Kidney epithelial cell (primary cell): ENCODE measurements around the gene GIN1. TPM values are rescaled to one million over a fixed set of nuclear protein-coding genes. Genes with fewer than 3 reads are reported as not detected.

ENCODE experiments used
- DNase-seq: peaks from one replicate; pipeline ENCODE4 v3.0.0-alpha.2; 2010; ENCODE audit warnings: low read depth
- H3K27me3 ChIP-seq: 2 replicates; pipeline ENCODE4 v1.6.0; 2011; ENCODE audit warnings: low read length; ENCODE audit not compliant: control insufficient read depth, insufficient read depth
- H3K36me3 ChIP-seq: 2 replicates; pipeline ENCODE4 v1.5.1; 2011; ENCODE audit warnings: low read length; ENCODE audit not compliant: control insufficient read depth, insufficient read depth
- H3K4me3 ChIP-seq: 2 replicates; pipeline ENCODE4 v1.5.1; 2011; ENCODE audit warnings: low read depth, mild to moderate bottlenecking, control low read depth, low read length
- CTCF ChIP-seq: IDR thresholded peaks from 2 replicates; pipeline ENCODE4 v1.5.1; 2011; ENCODE audit warnings: mild to moderate bottlenecking, moderate library complexity, low read length, control low read depth, inconsistent platforms; ENCODE audit not compliant: insufficient read depth, poor library complexity, severe bottlenecking
- total RNA-seq: library from RNA; depleted of rRNA; stranded (reverse); fragments of >200 nt; gene quantifications from 2 replicates; pipeline ENCODE4 v1.2.3, GENCODE V29; 2015

The GIN1 gene
- total RNA-seq, 1 donor from 2014 or later, result 4.2 TPM

DNA sequence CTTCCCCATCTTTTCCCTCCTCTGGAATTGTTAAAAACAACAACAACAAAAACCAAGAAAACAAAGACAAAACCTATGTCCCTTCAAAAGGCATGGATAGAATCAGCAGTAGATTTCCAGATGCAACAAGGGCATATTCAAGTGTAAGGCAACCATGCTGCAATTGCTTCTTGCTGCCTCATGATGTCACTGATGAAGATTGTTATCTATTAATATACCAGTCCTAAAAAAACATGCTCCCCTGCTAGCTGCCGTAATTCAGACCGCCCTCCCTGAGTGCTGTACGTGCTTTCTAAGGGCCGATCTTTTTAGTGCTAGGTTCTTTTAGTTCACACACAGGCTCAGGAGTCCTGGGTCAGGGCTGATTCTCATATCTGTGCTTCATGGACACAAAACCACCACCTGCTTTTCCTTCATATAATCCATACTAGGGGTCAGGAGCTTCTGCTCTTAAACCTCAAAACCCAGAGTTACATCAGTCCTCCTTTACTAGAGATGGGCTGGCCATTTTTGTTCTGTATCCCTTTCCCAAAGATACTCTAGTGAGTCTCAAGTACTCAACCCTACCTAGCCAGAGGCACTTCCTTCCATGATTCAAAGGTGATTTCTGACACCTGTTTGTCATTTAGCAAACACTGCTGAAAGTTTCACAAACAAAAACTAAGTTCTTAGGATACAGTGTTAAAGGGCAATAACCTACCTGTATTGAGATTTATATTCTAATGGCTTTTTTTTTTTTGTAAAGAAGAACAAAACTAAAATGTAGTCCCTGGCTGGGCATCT lies 82.1 kb downstream of the GIN1 start:
- TF ChIP-seq CTCF, result no peak
- Histone ChIP-seq H3K27me3 (no peaks in the 10 kb centered on the region), H3K4me3 (no peak overlapping the region), H3K36me3 (no peaks in the 10 kb centered on the region)
- DNase-seq, result no peak

- Histone ChIP-seq H3K27me3 (no peaks in the 10 kb centered on the region), H3K4me3 (no peak overlapping the region), H3K36me3 (no peaks in the 10 kb centered on the region)
- no peak for TF ChIP-seq CTCF
- DNase-seq, result no peak
Measured at GRCh38 chr5:103036601-103037000, 83.3 kb downstream of the GIN1 start.

Other genes with a start within 250 kb of the GIN1 start
- 30.6 and 49.9 TPM in 2 replicates for gene PPIP5K2, start 163 bp upstream of the GIN1 start, total RNA-seq
- 8.4 and 9.0 TPM in 2 replicates for gene MACIR, start 138.6 kb upstream of the GIN1 start, total RNA-seq